GM19438 (cell line): ENCODE results near the gene ABCC8.

Source experiments
- ATAC-seq: cut with Tn5 transposase; IDR thresholded peaks from one replicate; pipeline ENCODE4 v1.9.1; 2021; ENCODE audit warnings: low read depth; ENCODE audit not compliant: unreplicated experiment

The ABCC8 gene

DNA sequence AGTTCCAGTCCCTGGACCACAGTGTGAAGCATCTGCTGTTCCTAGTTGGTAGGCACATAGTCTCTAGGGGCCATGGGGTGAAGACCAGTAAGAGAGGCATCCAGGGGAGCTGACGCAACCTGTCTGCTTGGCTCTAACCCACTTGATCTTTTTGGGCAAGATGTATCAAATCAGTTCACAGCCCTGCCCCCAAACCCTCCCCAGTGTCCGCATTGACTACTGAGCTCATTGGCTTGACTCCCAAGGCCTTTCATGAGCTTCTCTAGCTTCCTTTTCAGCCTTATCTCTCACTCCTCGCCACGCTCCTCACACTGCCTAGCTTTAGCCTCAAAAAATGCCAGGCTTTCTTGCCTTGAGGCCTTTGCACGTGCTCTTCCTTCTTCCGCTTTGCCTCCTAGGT lies 29.7 kb upstream of the ABCC8 start:
- ATAC-seq: no peak

DNA sequence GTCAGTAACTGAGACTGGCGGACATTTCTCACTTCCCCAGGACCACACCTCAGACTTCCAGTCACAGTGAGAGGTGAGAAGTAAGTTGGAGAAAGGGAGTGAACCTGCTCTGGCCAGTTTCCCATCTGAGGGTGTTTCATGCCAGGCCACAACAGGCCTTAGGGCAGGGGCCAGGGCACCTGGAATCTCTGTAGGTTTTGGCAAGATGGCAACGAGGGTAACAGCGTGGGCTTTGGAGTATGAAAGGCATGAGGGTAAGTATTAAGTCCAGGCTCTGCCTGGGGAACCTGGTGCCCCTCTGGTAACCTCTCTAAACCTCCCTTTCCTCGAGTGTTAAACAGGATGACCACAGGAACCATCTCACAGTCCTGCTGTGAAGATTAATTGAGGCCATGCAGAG lies 28.5 kb upstream of the ABCC8 start:
- no peak for ATAC-seq

DNA sequence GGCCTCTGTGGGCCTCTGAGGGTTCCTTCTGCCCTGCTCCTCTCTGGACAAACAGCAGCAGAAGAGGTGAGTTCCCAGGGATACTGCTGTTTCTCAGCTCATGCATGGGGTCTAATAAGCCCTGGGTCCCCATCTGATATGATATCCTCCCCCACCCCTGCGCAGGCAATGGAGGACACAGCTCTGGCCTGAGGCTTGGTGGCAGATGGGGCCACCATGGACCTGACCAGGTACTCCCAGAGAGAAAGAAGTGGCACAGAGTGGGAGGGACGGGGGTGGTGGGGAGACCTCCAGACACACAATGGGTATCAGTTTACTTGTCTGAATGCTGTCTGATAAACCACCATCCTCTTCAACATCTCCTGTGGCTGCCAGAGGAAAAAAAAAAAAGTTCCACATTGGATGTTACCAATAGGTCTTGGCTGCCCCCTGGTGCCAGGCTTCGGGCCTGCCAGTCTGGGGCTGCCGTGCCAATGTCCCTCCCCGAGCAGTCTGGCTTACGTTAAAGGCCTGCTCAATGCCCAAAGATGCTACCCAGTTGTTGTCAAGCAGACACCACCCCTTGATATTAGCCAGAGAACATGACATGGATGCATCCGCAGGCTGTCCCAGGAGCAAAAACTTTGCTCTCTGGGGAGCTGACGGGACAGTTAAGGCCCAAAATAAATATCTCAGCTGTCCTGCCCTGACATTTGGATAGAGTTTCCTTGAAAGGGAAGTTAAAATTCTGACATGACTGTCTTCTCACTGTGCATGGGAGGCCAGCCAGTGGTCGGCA lies 27.9 kb upstream of the ABCC8 start:
- ATAC-seq: no peak

DNA sequence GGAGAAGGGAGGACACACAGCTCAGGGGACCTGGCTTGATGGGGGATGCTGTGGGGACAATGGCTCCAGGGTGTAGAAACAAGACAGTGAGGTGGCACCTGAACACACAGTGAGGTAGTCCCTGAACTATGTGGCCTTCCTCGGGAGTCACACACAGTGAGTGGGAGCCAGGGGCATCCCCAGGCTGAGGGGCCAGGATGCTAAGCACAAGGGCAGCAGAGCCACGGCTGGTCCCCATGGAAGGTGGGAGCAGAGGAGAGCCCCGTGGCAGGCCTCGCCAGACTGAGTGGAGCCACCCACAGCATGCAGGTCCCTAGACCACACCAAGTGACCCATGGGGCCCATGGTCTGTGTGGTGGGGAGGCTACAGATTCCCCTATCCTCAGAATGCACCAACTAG lies 26.0 kb upstream of the ABCC8 start:
- no peak for ATAC-seq

DNA sequence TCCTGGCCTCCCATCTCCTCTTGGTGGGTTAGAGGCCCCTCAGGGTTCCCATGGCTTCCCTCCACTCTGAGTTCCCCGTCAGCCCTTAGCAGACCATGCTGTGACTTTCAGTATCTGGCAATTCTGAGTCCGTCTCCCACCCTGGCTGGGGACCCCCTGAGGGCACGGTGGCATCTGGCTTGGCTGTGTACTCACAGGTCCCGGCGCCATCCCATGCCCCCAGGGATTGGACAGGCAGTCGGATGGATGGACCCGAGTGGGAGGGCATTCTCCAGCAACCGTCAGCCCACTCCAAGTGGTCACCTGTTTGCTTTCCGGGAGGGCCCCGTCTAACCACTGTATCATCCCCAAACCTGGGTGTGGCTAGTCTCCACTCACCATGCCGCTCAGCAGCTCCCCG lies 24.0 kb upstream of the ABCC8 start:
- ATAC-seq: no peak

DNA sequence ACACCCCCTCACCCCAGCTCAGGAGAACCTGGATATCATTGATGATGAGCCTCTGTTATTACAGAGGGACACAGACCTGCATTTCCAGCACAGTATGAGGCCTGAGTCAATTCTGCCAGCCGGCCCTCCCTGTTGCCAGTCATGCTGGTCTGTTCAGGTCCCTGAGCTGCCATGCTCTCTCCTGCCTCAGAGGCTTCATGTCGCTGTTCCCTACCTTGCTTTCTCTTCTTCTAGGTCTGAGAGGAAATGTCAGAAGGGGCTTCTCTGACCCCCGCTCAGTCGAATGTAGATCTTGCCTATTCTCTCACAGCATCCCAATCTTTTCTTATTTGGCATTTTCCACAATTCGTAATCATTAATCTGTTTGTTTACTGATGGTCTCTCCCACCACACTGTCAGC lies 21.8 kb upstream of the ABCC8 start:
- no peak for ATAC-seq

DNA sequence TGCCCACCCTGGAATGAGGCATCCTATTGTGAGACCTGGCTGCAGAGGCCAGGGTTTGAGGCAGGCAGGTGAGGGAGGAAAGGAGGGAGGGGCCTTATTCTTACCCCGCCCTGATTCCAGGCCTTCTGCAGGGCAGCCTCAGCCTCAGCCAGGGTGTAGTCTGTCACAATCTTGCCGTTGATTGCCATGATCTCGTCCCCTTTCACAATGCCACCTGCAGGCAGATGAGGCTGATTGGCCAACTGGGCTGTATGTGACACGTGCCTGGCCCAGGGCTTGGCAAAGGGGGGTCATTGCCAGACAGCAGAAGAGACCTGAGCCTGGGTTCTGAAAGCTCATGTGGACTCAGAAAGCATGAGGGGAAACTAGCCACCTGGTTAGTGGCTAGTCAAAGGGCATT lies 21.4 kb upstream of the ABCC8 start:
- no peak for ATAC-seq

- no peak for ATAC-seq
Observed at GRCh38 chr11:17496406-17496805, 19.8 kb upstream of the ABCC8 start.

DNA sequence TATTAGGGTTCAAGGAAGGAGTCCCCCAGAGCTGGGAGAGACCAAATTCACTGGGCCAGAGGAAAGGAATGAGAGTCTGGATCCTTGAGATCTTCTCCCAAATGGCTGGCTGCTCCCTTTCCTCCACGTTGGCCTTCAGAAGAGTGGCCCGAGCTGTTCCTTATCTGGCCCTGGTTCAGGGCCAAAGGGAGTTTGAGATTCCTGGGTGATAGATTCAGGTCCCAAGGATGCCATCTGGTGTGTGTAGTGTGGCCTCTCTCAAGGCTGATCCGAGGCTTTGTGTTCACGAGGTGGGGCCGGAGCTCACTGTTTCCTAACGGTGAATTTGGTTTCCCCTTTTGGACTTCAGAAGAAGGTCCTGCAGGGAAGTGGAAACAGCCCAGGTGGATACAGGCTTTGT lies 17.4 kb upstream of the ABCC8 start:
- ATAC-seq: no peak

DNA sequence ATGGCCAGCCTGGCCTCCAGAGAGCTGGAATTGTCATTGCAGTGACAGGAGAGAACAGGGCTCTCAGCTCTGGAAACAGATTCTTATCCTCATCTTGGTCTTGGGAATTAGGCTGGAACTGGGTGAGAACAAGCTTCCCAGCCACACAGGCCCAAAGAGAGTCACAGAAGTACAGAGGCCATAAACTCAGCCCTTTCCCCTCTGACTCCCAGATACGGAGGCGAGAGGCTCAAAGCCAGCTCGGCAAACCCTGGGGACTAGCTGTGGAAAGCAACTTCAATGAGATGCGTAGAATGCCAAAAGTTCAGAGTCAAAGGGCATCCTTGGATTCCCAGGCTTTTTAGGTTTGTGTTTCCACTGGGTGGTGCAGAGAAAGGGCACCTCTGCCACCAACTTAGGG lies 14.3 kb upstream of the ABCC8 start:
- no peak for ATAC-seq

DNA sequence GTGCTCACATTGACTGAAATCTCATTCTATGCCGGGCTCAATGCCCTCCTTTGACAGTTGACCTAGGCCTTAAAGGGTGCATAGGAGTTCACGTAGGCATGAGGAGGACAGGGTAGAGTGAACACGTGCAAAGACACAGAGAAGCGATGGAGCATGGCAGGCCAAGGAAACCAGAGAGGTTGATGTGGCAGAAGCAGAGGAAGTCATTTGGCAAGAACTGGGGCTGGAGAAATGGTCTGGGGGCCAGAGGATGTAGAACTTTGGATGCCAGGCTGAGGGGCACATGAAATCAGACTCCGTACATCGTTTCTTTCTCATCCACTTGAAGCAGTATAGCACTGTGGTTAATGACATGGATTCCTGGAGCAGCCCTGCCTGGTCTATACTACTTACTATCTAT lies 13.6 kb upstream of the ABCC8 start:
- no peak for ATAC-seq

DNA sequence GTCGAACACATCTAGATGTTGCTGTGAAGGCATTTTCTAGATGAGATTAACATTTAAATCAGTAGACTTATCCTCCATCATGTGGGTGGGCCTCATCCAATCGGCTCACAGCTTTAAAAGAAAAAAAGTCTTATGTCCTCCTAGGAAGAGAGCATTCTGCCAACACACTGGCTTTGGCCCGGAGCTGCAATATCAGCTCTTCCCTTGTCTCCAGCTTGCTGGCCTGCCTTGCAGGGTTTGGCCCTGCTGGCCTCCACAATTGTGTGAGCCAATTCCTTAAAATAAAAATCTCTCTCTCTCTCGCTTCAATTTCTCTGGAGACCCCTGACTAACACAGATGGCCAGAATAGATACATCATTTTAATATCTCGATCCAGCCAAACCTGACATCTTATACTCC lies 13.1 kb upstream of the ABCC8 start:
- no peak for ATAC-seq

DNA sequence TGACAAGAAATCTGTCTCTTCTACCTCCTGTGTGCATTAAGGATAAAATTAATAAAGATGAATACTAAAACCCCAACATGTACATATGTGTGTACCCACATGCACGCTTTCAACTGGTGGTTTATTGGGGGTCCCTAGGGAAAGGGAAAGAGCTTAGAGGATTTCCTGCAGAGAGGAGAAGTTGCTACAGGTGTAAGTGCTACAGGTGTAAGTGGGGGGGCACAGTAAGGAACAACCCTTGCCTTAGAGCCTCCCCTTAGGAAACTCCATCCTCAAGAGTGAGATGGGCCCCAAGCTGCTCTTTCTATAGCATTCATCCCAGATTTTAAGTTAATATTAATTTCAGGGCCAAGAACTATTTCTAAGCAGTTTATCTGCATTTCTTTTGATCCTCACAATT lies 11.9 kb upstream of the ABCC8 start:
- no peak for ATAC-seq

- no peak for ATAC-seq
Observed at GRCh38 chr11:17486646-17487045, 10.0 kb upstream of the ABCC8 start.

- ATAC-seq: no peak
Observed at GRCh38 chr11:17483505-17483904, 6.9 kb upstream of the ABCC8 start.

DNA sequence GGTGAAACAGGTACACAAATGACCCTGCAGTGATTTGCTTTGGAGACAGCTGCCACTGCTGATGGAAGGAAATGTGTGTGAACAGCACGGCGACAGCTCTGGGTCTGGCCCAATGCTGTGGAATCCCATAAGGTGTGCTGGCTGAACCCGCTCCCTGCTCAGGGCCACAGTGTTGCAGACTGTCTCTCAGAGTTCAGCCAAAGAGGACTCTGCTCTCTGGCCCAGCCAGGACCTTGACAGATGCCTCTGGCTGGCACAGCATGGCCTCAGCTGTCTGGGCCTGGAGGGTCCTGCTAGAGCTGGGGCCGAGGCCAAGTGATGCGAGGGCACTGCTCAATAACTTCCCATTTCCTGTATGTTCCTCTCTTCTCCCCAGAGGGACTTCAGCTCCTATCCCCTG lies 5.3 kb upstream of the ABCC8 start:
- no peak for ATAC-seq

DNA sequence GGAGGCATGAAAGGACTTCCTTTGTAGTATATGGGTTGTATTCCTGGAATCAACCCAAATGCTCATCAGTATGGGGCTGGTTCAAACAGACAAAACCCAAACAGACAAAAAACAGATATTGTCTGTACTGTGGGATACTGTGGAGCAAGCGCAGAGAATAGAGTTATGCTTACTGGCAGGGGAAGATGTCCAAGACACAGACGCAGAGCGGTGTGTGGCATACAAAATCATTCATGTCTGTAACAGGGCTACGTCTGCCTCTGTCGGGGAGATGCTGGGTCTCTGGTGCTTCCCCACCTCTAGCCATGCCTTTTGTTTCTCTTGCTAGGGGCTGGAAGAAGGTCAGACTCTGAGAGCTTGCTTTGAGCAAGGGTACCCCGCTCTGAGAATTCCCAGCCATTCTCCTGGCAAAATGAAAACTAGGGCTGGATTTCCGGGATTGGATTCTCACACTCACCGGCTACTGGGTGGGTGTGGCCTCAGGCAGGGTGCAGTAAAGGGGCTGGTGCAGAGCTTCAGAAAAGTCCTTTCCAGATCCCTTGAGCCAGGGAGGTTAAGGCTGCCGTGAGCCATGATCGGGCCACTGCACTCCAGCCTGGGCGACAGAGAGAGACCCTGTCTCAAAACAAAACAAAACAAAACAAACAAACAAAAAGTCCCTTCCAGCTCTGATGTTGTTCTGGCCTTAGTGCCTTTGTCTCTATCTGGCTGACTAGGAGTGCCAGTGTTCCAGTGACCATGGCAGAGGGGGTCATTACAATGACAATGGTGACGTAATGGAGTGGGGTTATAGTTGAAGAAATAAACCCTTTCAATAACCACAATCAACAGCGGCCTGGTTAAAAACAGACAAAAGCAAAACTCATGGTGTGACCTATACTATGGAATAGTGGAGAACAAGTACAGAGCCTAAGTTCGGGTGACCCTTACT lies 2.9 kb upstream of the ABCC8 start:
- ATAC-seq: no peak

DNA sequence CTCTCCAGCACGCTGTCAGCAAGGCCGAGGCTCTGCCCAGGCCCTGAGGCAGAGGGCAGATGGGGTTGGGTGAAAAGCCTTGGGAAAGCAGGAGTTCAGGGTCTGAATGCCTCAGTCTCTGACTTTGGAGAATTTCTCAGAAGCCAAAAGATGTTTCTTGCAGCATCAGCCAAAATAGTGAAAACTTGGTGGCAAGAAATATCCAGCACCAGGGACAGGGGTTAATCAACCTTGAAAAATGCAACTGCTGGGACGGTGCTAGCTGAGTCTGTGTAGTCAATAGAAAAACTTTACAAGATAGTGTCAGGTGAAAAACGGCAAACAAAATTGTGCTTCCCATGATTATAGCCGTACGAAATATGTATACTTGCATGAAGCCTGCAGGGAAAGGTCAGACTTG lies 1.4 kb upstream of the ABCC8 start:
- ATAC-seq: no peak

- no peak for ATAC-seq
Observed at GRCh38 chr11:17477361-17477760, 716 bp upstream of the ABCC8 start.

DNA sequence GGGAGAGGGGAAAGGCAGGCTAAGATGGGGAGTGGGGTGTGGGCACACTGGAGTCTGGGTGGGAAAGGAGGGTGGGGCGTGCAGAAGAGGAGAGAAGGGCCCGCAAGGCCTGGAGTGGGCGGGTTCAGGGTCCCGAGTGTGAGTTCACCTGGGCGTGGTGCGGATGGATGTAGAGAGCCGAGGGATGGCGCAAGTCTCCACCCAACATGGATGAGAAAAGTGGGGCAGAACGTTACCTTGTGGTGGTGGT lies 364 bp upstream of the ABCC8 start:
- ATAC-seq: no peak

- ATAC-seq: no peak
Observed at GRCh38 chr11:17475666-17476316, 854 bp downstream of the ABCC8 start.
